HG02884 (cell line): Measurements from ENCODE around the gene ZBTB17.
"Not testable (repeated sequence)": the region's sequence is repeated elsewhere in the genome, so short reads cannot be mapped to it uniquely, and the experiment has no call there.

Source experiments
- ATAC-seq: cut with Tn5 transposase; IDR thresholded peaks from one replicate; pipeline ENCODE4 v1.9.1; 2021; ENCODE audit warnings: mild to moderate bottlenecking, moderate library complexity; ENCODE audit not compliant: unreplicated experiment

ZBTB17 gene

DNA sequence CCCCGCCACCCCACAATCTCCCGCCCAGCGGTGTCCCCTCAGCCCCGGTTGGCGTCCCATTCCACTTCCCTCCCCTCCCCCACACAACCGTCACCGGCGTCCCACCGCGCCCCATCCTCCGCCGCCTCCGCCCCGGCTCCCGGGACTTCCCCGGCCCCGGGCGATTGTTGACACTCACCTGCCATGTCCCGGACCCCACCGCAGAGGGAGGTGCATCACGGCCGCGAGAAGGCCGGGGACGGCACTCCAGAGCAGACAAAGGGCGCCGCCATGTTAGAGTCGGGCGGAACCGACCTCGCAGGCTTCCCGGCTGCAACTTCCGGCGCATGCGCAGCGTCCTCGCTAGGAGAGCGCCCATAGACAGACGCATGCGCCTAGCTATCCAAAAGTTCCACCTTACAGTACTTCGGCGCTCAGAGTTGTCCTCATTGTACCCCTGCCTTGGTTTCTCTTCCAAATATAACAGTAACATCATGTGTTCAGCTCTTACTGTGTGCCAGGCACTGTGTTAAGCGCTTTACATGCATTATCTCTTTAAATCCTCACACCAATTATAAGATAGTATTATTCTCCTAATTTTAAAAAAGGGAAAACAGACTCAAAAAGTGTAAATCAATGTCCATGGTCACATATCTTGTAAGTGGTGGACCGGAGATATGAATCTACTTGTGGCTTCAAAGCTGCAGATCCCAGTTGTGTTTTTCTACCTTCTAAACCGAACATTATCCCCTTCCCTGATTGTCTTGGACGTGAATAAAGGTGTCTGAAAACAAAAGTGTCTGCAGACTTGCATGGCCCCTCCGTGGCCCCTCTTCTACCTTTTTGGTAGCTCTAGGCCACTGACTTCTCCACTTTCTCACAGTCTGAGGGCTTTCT is at the start of gene ZBTB17:
Gene ZBTB17 (minus strand): TSS at position 297 of the 876 bp plus-strand sequence. CDS start 27,606 bp downstream, outside the sequence.
- peak; percentile 70 for ATAC-seq

- ATAC-seq = no peak
Observed at GRCh38 chr1:16023050-16023653, 47.3 kb upstream of the ZBTB17 start.

DNA sequence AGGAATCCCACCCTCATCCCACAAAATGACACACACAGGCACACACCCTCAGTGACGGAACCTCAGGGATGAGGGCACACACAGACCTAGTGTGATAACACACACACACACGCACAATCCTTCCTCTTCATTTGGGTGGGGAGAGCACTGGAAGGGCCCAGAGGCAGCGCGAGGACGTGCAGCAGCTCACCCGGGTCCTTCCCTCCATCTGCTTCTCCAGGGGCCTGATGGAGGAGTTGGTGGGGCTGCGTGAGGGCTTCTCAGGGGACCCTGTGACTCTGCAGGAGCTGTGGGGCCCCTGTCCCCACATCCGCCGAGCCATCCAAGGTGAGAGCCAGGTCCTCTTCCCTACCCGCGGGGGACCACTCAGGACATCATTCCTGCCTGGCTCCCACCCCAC is 46.5 kb upstream of the ZBTB17 start:
- no peak for ATAC-seq

- no peak for ATAC-seq
Observed at GRCh38 chr1:16021681-16022080, 45.8 kb upstream of the ZBTB17 start, which contains the start of gene CLCNKA. TSS of gene CLCNKA (plus strand) at chr1:16022036. CDS start at chr1:16022620, 584 bp downstream.

DNA sequence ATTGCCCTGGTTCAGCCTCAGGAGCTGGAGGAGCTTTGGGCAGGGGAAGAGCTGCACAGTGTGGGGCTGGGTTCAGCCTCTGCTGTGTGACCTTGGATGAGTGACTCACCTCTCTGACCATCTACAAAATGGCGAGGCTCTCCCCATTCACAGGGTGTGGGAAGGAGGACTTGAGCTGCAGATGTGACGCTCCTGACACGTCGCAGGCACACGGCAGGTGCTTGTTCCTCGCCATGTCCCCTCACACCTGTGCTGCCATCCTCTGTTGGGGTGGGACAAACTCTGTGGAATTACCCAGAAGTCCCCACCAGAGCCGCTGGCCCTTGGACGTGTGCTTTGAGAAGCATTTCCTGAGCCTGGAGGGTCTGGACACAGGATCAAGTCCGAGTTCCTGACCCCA is 45.0 kb upstream of the ZBTB17 start:
- not testable (repeated sequence) for ATAC-seq

DNA sequence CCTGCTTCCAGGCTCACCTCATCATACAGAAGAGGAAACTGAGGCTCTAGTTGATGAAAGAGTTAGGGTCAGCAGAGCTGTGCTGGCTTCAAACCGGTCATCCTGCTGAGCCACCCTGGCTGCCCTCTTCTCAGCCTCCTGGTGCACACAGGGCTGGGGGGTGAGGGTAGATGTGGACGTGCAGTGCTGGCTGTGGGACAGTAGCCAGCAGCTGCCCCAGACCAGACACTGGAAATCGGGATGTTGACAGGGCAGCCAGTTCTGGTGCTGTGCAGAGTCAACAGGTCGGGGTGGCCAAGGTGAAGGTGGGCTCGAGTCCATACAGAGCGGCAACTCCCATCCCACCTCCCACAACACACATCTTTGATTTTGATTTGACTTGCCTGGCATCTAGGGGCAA is 44.4 kb upstream of the ZBTB17 start:
- no peak for ATAC-seq

DNA sequence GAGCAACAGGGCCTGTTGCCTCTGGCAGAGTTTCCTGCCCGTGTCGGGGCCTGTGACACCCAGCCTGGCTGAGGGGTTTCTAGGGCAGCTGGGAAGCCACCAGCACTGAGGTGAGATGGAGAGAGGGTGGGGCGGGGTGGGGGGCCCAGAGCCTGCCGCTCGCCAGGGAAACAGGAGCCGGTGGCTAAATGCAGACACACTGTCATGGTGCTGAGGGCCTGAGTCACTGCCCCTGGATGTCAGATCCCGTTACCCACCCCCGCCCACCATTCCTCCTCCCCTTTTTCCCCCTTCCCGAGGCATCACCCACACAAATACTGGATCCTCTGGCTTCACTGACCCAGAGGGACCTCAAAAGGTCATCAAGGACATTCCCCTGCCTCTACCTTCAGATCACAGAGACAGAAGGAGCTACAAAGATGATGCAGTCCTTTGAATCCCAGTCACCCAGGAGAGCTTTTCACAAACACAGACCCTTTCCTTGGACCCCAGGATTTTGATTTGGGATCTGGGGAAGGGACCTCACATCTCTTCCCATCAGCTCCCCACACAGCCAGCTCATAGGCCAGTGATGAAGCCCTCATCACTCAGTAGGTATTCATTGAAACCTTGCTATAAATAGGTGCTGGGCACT is 43.9 kb upstream of the ZBTB17 start:
- no peak for ATAC-seq

- ATAC-seq = no peak
Observed at GRCh38 chr1:16018749-16019643, 43.1 kb upstream of the ZBTB17 start.

GRCh38 chr1:16018308-16018707 is 42.4 kb upstream of the ZBTB17 start:
- ATAC-seq = no peak

DNA sequence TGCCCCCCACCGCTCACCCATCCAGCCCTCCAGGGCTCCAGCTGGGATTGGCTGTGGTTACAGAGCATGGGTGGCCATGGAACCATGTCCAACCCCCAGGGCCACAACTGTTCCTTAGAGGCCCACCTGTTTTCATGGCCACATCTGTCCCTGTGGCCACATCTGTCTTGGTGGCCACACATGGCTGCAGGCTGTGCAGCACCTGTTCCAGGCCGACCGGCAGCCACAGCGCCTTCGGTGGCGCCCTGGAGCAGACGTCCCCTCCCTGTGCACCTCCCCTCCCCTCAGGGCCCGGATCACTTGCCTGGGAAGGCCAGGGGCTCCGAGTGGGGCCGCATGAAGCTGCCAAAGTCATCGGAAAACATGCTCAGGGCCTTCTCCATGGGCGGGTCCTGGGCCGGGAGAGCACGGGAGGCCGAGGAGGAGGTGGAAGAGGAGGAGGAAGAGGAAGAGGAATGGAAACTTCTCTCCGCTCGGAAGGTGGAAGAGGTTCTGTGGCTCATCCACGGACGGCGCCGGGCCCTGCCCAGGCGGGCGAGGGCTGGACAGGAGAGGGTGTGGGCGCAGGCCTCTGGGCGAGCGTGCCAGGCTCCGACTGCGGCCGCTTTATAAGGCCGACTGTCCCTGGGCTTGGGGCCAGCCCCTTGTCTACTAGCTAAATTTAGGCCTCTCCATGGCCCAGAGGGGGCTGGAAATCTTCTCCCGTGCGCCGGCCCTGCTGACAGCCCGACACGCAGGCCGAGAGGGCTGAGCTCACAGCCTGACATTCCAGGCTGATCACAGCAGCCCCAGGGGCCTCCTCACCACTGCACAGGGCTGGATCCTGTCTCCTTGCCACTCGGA is 41.8 kb upstream of the ZBTB17 start, which contains the start of gene HSPB7:
Gene HSPB7 (minus strand): TSS at position 583 of the 843 bp plus-strand sequence. CDS start 80 bp downstream, at position 503.
- no peak for ATAC-seq

- no peak for ATAC-seq
Observed at GRCh38 chr1:16017076-16017460, 41.2 kb upstream of the ZBTB17 start.

- ATAC-seq = no peak
Observed at GRCh38 chr1:16015960-16016901, 40.3 kb upstream of the ZBTB17 start.

DNA sequence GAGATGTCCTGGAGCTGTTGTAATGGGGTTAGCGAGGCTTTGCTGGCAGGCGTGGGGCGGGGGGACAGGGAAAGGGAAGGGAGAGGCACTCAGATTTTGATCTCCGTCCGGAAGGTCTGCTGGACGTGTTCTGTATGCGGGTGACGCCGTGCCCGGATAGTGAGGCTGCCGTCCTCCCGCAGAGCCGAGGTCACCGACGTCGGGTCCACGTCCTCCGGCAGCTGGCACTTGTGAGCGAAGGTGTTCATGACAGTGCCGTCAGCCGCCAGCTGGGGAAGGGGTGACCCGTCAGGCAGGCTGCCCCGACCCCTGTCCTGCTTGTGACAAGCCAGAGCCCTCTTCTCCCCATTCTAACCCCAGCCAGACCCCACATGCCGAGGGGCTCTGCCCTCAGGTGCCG is 39.6 kb upstream of the ZBTB17 start:
- no peak for ATAC-seq

DNA sequence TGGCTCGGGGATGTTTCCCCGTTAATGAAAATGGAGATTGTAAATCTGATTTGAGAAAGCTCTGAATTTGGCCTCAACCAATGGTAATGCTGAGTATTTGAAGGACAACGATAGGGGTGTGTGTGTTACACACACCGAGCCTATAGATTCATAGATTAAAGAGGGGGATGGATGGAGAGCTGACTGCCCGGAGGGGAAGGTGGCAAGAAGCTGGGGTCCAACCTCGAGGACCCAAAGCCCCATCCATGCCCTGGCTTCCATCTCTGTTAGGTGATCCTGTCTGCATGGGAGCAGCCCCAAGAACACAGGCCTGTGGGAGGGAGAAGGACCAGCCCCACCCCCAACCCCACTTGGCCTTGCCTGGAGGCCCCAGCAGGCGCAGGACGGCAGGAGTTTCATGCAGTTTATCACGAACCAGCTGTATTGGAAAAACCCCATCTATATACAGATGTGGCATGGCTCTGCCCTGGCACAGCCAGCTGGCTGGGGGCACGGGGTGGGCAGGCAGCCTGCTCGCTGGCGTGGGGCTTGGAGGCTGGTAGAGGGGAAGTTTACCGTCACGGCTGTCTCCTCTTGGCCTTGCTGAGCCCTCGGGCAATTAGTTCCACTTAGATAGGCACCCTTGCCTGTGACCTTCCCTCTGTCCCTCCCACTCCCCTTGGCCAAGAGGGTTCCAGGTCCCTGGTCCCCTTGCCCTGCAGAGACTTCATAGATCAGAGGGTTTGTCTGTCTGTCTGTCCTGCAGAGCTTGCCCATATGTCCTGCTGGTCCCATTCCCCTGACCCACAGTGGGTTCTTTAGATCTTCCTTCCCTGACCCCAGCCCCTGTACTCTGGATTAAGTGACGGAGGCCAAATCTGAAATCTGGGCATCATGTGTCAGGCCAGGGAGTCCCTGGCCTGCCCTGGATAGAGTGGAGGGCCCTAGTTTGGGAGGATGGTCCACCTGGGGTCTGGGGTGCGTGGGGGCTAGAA is 38.9 kb upstream of the ZBTB17 start:
- no peak for ATAC-seq

GRCh38 chr1:16013908-16014258 is 38.0 kb upstream of the ZBTB17 start:
- ATAC-seq = no peak

DNA sequence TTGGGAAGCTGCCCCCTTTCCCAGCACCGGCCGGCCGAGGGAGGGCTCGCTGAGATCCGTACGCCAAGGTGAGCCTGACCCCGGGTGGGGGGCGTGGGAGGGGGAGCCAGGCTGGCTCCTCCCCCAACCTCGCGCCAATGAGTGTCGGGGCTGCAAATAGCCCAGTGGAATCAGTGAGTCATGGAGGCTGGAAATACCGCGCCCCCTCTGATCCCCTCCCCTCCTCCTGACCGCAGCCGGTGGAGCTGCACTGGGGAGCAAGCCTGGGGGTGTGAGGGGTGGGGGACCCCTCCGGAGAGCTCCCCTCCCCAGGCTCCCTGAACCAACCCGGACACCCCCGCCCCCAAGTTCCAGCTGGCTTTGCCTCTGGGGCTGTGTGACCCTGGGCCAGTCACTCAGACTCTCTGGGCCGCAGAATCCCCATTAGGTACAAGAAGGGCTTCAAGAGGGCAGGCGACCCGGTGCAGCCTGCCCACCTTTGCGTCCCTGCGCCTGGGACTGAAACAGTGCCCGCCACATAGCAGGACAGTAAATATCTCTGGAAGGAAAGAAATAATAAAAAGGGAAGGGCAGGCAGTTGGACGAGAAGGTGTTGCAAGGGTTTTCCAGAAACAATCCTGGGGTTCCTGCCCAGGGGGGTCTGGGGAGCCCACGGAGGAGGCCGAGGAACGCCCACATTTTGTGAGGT is 37.5 kb upstream of the ZBTB17 start:
- no peak for ATAC-seq
